ENCODE data around the gene KRABD2.
"Not testable (repeated sequence)": the region's sequence is repeated elsewhere in the genome, so short reads cannot be mapped to it uniquely, and the experiment has no call there.

KRABD2 gene

GRCh38 chr17:8380049-8380448, 3.5 kb upstream of the KRABD2 start:
- no peaks in the 10 kb centered on the region for H3K9me3 Mint-ChIP-seq
- H3K27me3 Mint-ChIP-seq (ENCODE audit: insufficient read depth, low read depth): peaks cover 2% of the 10 kb centered on the region
- Histone ChIP-seq H3K4me3 (peak overlapping the region; percentile 2), H3K27ac (no peak overlapping the region), H3K4me1 (peaks cover 17% of the 10 kb centered on the region), H4K20me1 (ENCODE audit: low read depth) (peaks cover 63% of the 10 kb centered on the region), H3K79me2 (ENCODE audit: low read depth) (peaks cover 66% of the 10 kb centered on the region), H3K4me2 (peak overlapping the region; percentile 93), H3K27me3 (no peaks in the 10 kb centered on the region), H3K9ac (peak overlapping the region; percentile 99), H3K36me3 (peaks cover 25% of the 10 kb centered on the region), H3K9me3 (ENCODE audit: low read depth) (no peaks in the 10 kb centered on the region), H3F3A (ENCODE audit: low read depth) (peaks cover 76% of the 10 kb centered on the region), H2AFZ (replicated peaks) (no peak overlapping the region)
- TF ChIP-seq EZH2phosphoT487 (IDR thresholded peaks at IDR 0.05) (no peak), EZH2 (IDR thresholded peaks at IDR 0.05) (no peak), CTCF (IDR thresholded peaks at IDR 0.05) (no peak)
- H3K4me1 Mint-ChIP-seq: peaks cover 42% of the 10 kb centered on the region
- H3K4me3 Mint-ChIP-seq: peak overlapping the region; percentile 24
- DNase-seq (ENCODE audit: low spot score): no peak
- H3K36me3 Mint-ChIP-seq: peaks cover 25% of the 10 kb centered on the region
- no peak overlapping the region for H3K27ac Mint-ChIP-seq

- H3K36me3 ChIP-seq: peaks cover 25% of the 10 kb centered on the region
- H3K4me3 Mint-ChIP-seq; H3K27ac ChIP-seq; H3K4me2 ChIP-seq; H2AFZ ChIP-seq (replicated peaks); H3K27me3 Mint-ChIP-seq (ENCODE audit: insufficient read depth, low read depth); H3K27me3 ChIP-seq; H3K4me3 ChIP-seq; H3K27ac Mint-ChIP-seq; DNase-seq (ENCODE audit: low spot score); H3K9ac ChIP-seq; H3K9me3 Mint-ChIP-seq; H3K9me3 ChIP-seq (ENCODE audit: low read depth): not testable (repeated sequence)
- peaks cover 17% of the 10 kb centered on the region for H3K4me1 ChIP-seq
- H4K20me1 ChIP-seq (ENCODE audit: low read depth): peaks cover 63% of the 10 kb centered on the region
- Mint-ChIP-seq H3K4me1 (peaks cover 35% of the 10 kb centered on the region), H3K36me3 (peaks cover 25% of the 10 kb centered on the region)
- H3K79me2 ChIP-seq (ENCODE audit: low read depth): peaks cover 61% of the 10 kb centered on the region
- H3F3A ChIP-seq (ENCODE audit: low read depth): peaks cover 68% of the 10 kb centered on the region
Measured at GRCh38 chr17:8378117-8378516, 1.6 kb upstream of the KRABD2 start.

- Histone ChIP-seq H3K27ac (no peak overlapping the region), H2AFZ (replicated peaks) (no peak overlapping the region), H3K36me3 (peaks cover 25% of the 10 kb centered on the region), H4K20me1 (ENCODE audit: low read depth) (peaks cover 58% of the 10 kb centered on the region), H3F3A (ENCODE audit: low read depth) (peaks cover 63% of the 10 kb centered on the region), H3K4me2 (no peak overlapping the region), H3K9me3 (ENCODE audit: low read depth) (no peaks in the 10 kb centered on the region), H3K79me2 (ENCODE audit: low read depth) (peaks cover 54% of the 10 kb centered on the region), H3K4me1 (peaks cover 17% of the 10 kb centered on the region), H3K27me3 (no peaks in the 10 kb centered on the region), H3K9ac (no peak overlapping the region), H3K4me3 (no peak overlapping the region)
- no peak for DNase-seq (ENCODE audit: low spot score)
- peaks cover 32% of the 10 kb centered on the region for H3K4me1 Mint-ChIP-seq
- H3K36me3 Mint-ChIP-seq: peaks cover 19% of the 10 kb centered on the region
- H3K9me3 Mint-ChIP-seq: no peaks in the 10 kb centered on the region
- peaks cover 2% of the 10 kb centered on the region for H3K27me3 Mint-ChIP-seq (ENCODE audit: insufficient read depth, low read depth)
- TF ChIP-seq EZH2 (IDR thresholded peaks at IDR 0.05) (no peak), CTCF (IDR thresholded peaks at IDR 0.05) (no peak), EZH2phosphoT487 (IDR thresholded peaks at IDR 0.05) (no peak)
- no peak overlapping the region for H3K27ac Mint-ChIP-seq
- H3K4me3 Mint-ChIP-seq: peak overlapping the region; percentile 73
Measured at GRCh38 chr17:8377422-8377821, 918 bp upstream of the KRABD2 start.

GRCh38 chr17:8375738-8376259, 705 bp downstream of the KRABD2 start:
- no peaks in the 10 kb centered on the region for H3K9me3 ChIP-seq (ENCODE audit: low read depth)
- peak overlapping the region; percentile 68 for H3K9ac ChIP-seq
- Mint-ChIP-seq H3K4me3 (peak overlapping the region; percentile 86), H3K36me3 (peaks cover 17% of the 10 kb centered on the region), H3K27ac (peak overlapping the region; percentile 91), H3K27me3 (ENCODE audit: insufficient read depth, low read depth) (peaks cover 2% of the 10 kb centered on the region), H3K4me1 (peaks cover 20% of the 10 kb centered on the region), H3K9me3 (no peaks in the 10 kb centered on the region)
- H3K36me3 ChIP-seq: peaks cover 21% of the 10 kb centered on the region
- DNase-seq (ENCODE audit: low spot score): peak; percentile 26
- H3F3A ChIP-seq (ENCODE audit: low read depth): peaks cover 47% of the 10 kb centered on the region
- peak overlapping the region; percentile 83 for H3K4me2 ChIP-seq
- TF ChIP-seq EZH2phosphoT487 (IDR thresholded peaks at IDR 0.05): no peak
- TF ChIP-seq EZH2 (IDR thresholded peaks at IDR 0.05): no peak
- no peak for TF ChIP-seq CTCF (IDR thresholded peaks at IDR 0.05)
- H3K79me2 ChIP-seq (ENCODE audit: low read depth): peaks cover 38% of the 10 kb centered on the region
- peaks cover 5% of the 10 kb centered on the region for H3K4me1 ChIP-seq
- H3K27ac ChIP-seq: peak overlapping the region; percentile 55
- H3K4me3 ChIP-seq: peak overlapping the region; percentile 73
- no peaks in the 10 kb centered on the region for H3K27me3 ChIP-seq
- peak overlapping the region; percentile 84 for H2AFZ ChIP-seq (replicated peaks)
- H4K20me1 ChIP-seq (ENCODE audit: low read depth): peaks cover 42% of the 10 kb centered on the region

GRCh38 chr17:8373856-8374255, 2.6 kb downstream of the KRABD2 start:
- peaks cover 31% of the 10 kb centered on the region for H3K36me3 Mint-ChIP-seq
- not testable (repeated sequence) for H3K4me2 ChIP-seq, H3K27ac Mint-ChIP-seq

More at GRCh38 chr17:8373856-8374255, 2.6 kb downstream of the KRABD2 start:
- DNase-seq (ENCODE audit: low spot score); H3K9ac ChIP-seq; H2AFZ ChIP-seq (replicated peaks); H3K9me3 ChIP-seq (ENCODE audit: low read depth); H3K27ac ChIP-seq; H3K9me3 Mint-ChIP-seq; H3K4me1 ChIP-seq; H3K27me3 ChIP-seq; H3K4me3 ChIP-seq; H3K36me3 ChIP-seq; H3K4me3 Mint-ChIP-seq; H3K27me3 Mint-ChIP-seq (ENCODE audit: insufficient read depth, low read depth): not testable (repeated sequence)
- H3K4me1 Mint-ChIP-seq: peaks cover 14% of the 10 kb centered on the region
- H3K79me2 ChIP-seq (ENCODE audit: low read depth): peaks cover 19% of the 10 kb centered on the region
- H3F3A ChIP-seq (ENCODE audit: low read depth): peaks cover 27% of the 10 kb centered on the region
- peaks cover 22% of the 10 kb centered on the region for H4K20me1 ChIP-seq (ENCODE audit: low read depth)

Data from neural progenitor cell (in vitro differentiated cells).